ENCODE measurements around the gene ZNF764. TPM values are rescaled to one million over a fixed set of nuclear protein-coding genes. Genes with fewer than 3 reads are reported as not detected.

ZNF764 gene
- total and polyA plus RNA-seq, 4 donors = 1.6 to 6.8 (median 4.2) TPM

GRCh38 chr16:30530163-30531037, 27.8 kb downstream of the ZNF764 start:
- H3K9ac ChIP-seq (ENCODE audit: low read depth in 1 of 2, low read length in 2 of 2) = no peak overlapping the region
- no peak overlapping the region for H3K4me3 ChIP-seq (ENCODE audit: low read depth in 1 of 3, low read length in 3 of 3)
- no peak for DNase-seq (ENCODE audit: low spot score)
- peaks cover 0 to 6% (median 1%) of the 10 kb centered on the region in 4 donors for H3K36me3 ChIP-seq (ENCODE audit: control insufficient read depth in 4 of 4, insufficient read depth in 3 of 4, low read depth in 1 of 4, low read length in 3 of 4)
- TF ChIP-seq JUND (IDR thresholded peaks at IDR 0.05) (no peak), TAF1 (conservative IDR thresholded peaks at IDR 0.05) (no peak), HNF4A (conservative IDR thresholded peaks at IDR 0.05) (peak in 1 of 2 donors; percentile 8)
- no peak overlapping the region for H3K27ac ChIP-seq (ENCODE audit: low read depth in 1 of 2, low read length in 2 of 2)
- no peaks in the 10 kb centered on the region for H3K27me3 ChIP-seq (ENCODE audit: control insufficient read depth in 4 of 4, insufficient read depth in 4 of 4, low read length in 3 of 4)
- 67% methylated on average over 13 of the region's 13 CpGs for WGBS
- H3K9me3 ChIP-seq (ENCODE audit: control insufficient read depth in 4 of 4, low read length in 3 of 4) = no peaks in the 10 kb centered on the region
- H3K4me1 ChIP-seq (ENCODE audit: control insufficient read depth in 4 of 4, insufficient read depth in 4 of 4, low read length in 3 of 4) = peaks cover 7 to 50% (median 36%) of the 10 kb centered on the region in 4 donors

- WGBS = 80% methylated on average over 4 of the region's 4 CpGs
- Histone ChIP-seq H3K27ac (ENCODE audit: low read depth in 1 of 2, low read length in 2 of 2) (no peak overlapping the region), H3K9me3 (ENCODE audit: control insufficient read depth in 4 of 4, low read length in 3 of 4) (no peaks in the 10 kb centered on the region), H3K9ac (ENCODE audit: low read depth in 1 of 2, low read length in 2 of 2) (no peak overlapping the region), H3K4me3 (ENCODE audit: low read depth in 1 of 3, low read length in 3 of 3) (no peak overlapping the region), H3K27me3 (ENCODE audit: control insufficient read depth in 4 of 4, insufficient read depth in 4 of 4, low read length in 3 of 4) (no peaks in the 10 kb centered on the region), H3K36me3 (ENCODE audit: control insufficient read depth in 4 of 4, insufficient read depth in 3 of 4, low read depth in 1 of 4, low read length in 3 of 4) (peaks cover 0 to 6% (median 1%) of the 10 kb centered on the region in 4 donors), H3K4me1 (ENCODE audit: control insufficient read depth in 4 of 4, insufficient read depth in 4 of 4, low read length in 3 of 4) (peaks cover 9 to 58% (median 36%) of the 10 kb centered on the region in 4 donors)
- no peak for DNase-seq (ENCODE audit: low spot score)
- TF ChIP-seq FOXA1 (IDR thresholded peaks at IDR 0.05) = no peak
- no peak for TF ChIP-seq JUND (IDR thresholded peaks at IDR 0.05)
- no peak for TF ChIP-seq CTCF (IDR thresholded peaks at IDR 0.05; ENCODE audit: low read depth, low read length, missing input control)
- TF ChIP-seq GABPA (IDR thresholded peaks at IDR 0.05 in 1 of 2, conservative IDR thresholded peaks at IDR 0.05 in 1 of 2) = no peak
- TF ChIP-seq YY1 (IDR thresholded peaks at IDR 0.05) = no peak
- no peak for TF ChIP-seq SP1 (IDR thresholded peaks at IDR 0.05)
- TF ChIP-seq REST (IDR thresholded peaks at IDR 0.05) = no peak
- TF ChIP-seq HNF4A (conservative IDR thresholded peaks at IDR 0.05) = no peak
- TF ChIP-seq FOXA2 (IDR thresholded peaks at IDR 0.05) = no peak
- TF ChIP-seq ATF3 (IDR thresholded peaks at IDR 0.05) = no peak
- TF ChIP-seq NR2F2 (IDR thresholded peaks at IDR 0.05) = no peak
- no peak for TF ChIP-seq RAD21 (IDR thresholded peaks at IDR 0.05)
- TF ChIP-seq TAF1 (conservative IDR thresholded peaks at IDR 0.05) = no peak
- no peak for TF ChIP-seq HNF4G (IDR thresholded peaks at IDR 0.05)
- no peak for TF ChIP-seq RXRA (IDR thresholded peaks at IDR 0.05)
- TF ChIP-seq MAX (IDR thresholded peaks at IDR 0.05) = no peak
Measured at GRCh38 chr16:30528799-30529457, 29.2 kb downstream of the ZNF764 start.
